Peyer's patch (tissue), 4 donors: Measurements from ENCODE around the gene PKN1.

ENCODE experiments used
- POLR2A ChIP-seq, 2 donors: fragments of 450-650 bp; IDR thresholded peaks; one replicate each; pipeline ENCODE4 v1.5.1; 2017; ENCODE audit warnings: antibody characterized with exemption in 2 of 2, mild to moderate bottlenecking in 2 of 2, moderate library complexity in 2 of 2
- TF ChIP-seq, protein P1 (sequence below), 6 experiments: fragments of 450-650 bp in 4 of 6; fragments of 200-600 bp in 2 of 6; sonication (generic) in 1 of 6; IDR thresholded peaks; one replicate each; pipeline ENCODE4 v1.5.1; 2017 to 2019; ENCODE audit warnings: antibody characterized with exemption in 6 of 6, mild to moderate bottlenecking in 3 of 6, moderate library complexity in 1 of 6

DNA sequence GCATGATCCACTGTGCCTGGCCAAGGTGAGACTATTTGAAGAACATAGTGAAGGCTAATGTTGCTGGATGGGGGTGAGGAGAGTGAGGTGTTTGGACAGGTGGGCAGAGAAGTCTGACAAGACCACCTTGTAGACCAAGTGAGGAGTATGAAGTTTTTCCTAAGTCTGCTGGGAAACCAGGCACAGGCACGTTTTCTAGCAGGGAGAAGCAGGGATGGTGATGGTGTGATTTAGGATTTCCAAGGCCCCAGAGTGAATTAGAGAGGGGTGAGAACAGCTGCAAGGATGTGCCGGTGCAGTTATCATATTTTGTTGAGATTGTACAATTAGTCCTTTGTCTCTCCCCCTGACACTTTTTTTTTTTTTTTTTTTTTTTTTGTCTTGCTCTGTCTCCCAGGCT, 5.6 kb upstream of the PKN1 start:
- TF ChIP-seq, protein P1, sequence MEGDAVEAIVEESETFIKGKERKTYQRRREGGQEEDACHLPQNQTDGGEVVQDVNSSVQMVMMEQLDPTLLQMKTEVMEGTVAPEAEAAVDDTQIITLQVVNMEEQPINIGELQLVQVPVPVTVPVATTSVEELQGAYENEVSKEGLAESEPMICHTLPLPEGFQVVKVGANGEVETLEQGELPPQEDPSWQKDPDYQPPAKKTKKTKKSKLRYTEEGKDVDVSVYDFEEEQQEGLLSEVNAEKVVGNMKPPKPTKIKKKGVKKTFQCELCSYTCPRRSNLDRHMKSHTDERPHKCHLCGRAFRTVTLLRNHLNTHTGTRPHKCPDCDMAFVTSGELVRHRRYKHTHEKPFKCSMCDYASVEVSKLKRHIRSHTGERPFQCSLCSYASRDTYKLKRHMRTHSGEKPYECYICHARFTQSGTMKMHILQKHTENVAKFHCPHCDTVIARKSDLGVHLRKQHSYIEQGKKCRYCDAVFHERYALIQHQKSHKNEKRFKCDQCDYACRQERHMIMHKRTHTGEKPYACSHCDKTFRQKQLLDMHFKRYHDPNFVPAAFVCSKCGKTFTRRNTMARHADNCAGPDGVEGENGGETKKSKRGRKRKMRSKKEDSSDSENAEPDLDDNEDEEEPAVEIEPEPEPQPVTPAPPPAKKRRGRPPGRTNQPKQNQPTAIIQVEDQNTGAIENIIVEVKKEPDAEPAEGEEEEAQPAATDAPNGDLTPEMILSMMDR (IDR thresholded peaks at IDR 0.05) = no peak
- TF ChIP-seq POLR2A (IDR thresholded peaks at IDR 0.05) = no peak
